Heart left ventricle (tissue), 16 donors: ENCODE measurements around the gene MYL11. TPM values are rescaled to one million over a fixed set of nuclear protein-coding genes. Genes with fewer than 3 reads are reported as not detected.

ENCODE experiments used
- ATAC-seq, 4 donors: fragments of 200-7000 bp; cut with Tn5 transposase; one replicate each; pipeline ENCODE4 v1.9.1; 2020 to 2022; ENCODE audit warnings: moderate library complexity in 4 of 4, mild to moderate bottlenecking in 3 of 4, moderate number of reproducible peaks in 1 of 4
- DNase-seq, 5 donors: peaks; one replicate each; pipeline ENCODE4 v3.0.0-alpha.2; 2020
- H3K27ac ChIP-seq, 12 donors: fragments of 200-600 bp; sonication (generic) in 4 of 12; one replicate each; pipeline versions ENCODE4 v1.5.0 to v1.8.0; 2016 to 2022; ENCODE audit warnings: mild to moderate bottlenecking in 2 of 12
- H3K27me3 ChIP-seq, 9 donors: fragments of 200-600 bp; sonication (generic) in 2 of 9; one replicate each; pipeline versions ENCODE4 v1.5.1 to v1.8.0; 2016 to 2022; ENCODE audit warnings: mild to moderate bottlenecking in 3 of 9
- H3K36me3 ChIP-seq, 9 donors: fragments of 200-600 bp; sonication (generic) in 2 of 9; one replicate each; pipeline versions ENCODE4 v1.5.0 to v1.8.0; 2018 to 2022; ENCODE audit warnings: mild to moderate bottlenecking in 2 of 9
- H3K4me1 ChIP-seq, 12 donors: fragments of 200-600 bp; sonication (generic) in 4 of 12; one replicate each; pipeline versions ENCODE4 v1.5.0 to v1.8.0; 2016 to 2022; ENCODE audit warnings: mild to moderate bottlenecking in 3 of 12
- H3K4me3 ChIP-seq, 12 donors: fragments of 200-600 bp; sonication (generic) in 4 of 12; one replicate each; pipeline versions ENCODE4 v1.5.0 to v1.8.0; 2017 to 2022; ENCODE audit warnings: mild to moderate bottlenecking in 9 of 12, moderate library complexity in 4 of 12
- H3K9me3 ChIP-seq, 12 donors: fragments of 200-600 bp; sonication (generic) in 4 of 12; one replicate each; pipeline versions ENCODE4 v1.5.0 to v1.8.0; 2016 to 2022; ENCODE audit warnings: mild to moderate bottlenecking in 1 of 12
- POLR2A ChIP-seq, 2 donors: fragments of 450-650 bp; IDR thresholded peaks; one replicate each; pipeline ENCODE4 v1.6.1; 2017; ENCODE audit warnings: antibody characterized with exemption in 2 of 2, mild to moderate bottlenecking in 2 of 2, moderate library complexity in 2 of 2
- WGBS, 4 donors: extraction: QIAGEN DNeasy Blood & Tissue Kit in 2 of 4; methylation state at CpG; one replicate each; pipeline versions ENCODE4 v1.1.5 to v1.1.7; 2013 to 2018; 5-methylcytosine and 5-hydroxymethylcytosine counted together
- intact Hi-C, 10 donors: fragments of 100-400 bp; cut with DNase I; formaldehyde crosslinking; loops; one replicate each; pipeline versions ENCODE4 v1.11.1 to v1.14.2; 2022
- polyA plus RNA-seq, 2 donors: library from polyadenylated mRNA; stranded (reverse); fragments of 200-250 nt; gene quantifications; one replicate each; pipeline ENCODE4 v1.2.3, GENCODE V29; 2013
- total RNA-seq, 9 donors: library from RNA; depleted of rRNA in 2 of 9; stranded (reverse); fragments of >200 nt in 2 of 9; fragmentation: NEBNext Ultra II Directional in 3 of 9; extraction: Animal tissue kit (Norgen Biotek cat#: 25700) in 3 of 9; gene quantifications; one replicate each; pipeline versions ENCODE4 v1.1.0 to v1.2.4, GENCODE V29; 2016 to 2023
- TF ChIP-seq, protein P1 (sequence below), 12 donors: fragments of 200-600 bp; sonication (generic) in 4 of 12; IDR thresholded peaks; one replicate each; pipeline versions ENCODE4 v1.5.0 to v1.8.0; 2018 to 2022; ENCODE audit warnings: antibody characterized with exemption in 12 of 12, mild to moderate bottlenecking in 5 of 12
- donor health status: ischemic (EF 13 %, LVEDD 7.1; RV severe dilation, severe dysfunction).
- donor health status: healthy with polysubstance abuse.
- donor health status: DM: no; HTN: yes; CAD: no.
- donor health status: DM: no; HTN: no; CAD: no.
- donor health status: ischemic (EF 25% LVEDD 6.9; RV normal size, moderate dysfunction).
- donor health status: ischemic (EF 25% LVEDD 5.7; RV mildly dilated, moderate dysfunction).
- donor health status: healthy.
- donor health status: DM: yes; HTN: yes; CAD: no.
- donor health status: ischemic (EF 35%, LVEDD 5.7; RV mildly dilated, moderate dysfunction).
- donor health status: nonischemic (EF 11% LVEDD 7.7; RV severe dilation, severe dysfunction).
- donor health status: DM: yes; HTN: yes; CAD: no.
- donor health status: PGD.
- donor health status: ischemic (EF 29% LVEDD 5.4; RV normal size, mild dysfunction).
- donor health status: nonischemic (EF 23%, LVEDD 6.1; RV moderate dilation, normal function).

Gene MYL11
- total and polyA plus RNA-seq, 11 donors, result not detected

DNA sequence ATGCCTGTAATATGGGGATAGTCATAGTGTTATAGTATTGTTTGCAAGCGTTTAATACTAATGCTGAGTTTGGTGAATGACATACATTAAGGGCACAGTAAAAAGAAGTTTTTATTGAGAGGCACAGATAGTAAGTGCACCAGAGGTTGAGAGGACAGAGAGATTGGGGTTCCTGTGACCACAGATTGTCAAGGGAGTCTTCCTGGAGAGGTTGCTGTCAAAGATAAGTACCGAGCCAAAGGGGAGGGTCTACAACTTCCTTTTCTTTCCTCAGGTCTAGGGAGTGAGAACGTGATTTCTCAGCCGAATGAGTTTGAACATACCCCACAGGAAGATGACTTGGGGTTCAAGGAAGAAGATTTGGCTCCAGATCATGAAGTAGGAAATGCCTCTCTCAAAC, 22.5 kb downstream of the MYL11 start:
- H3K4me1 ChIP-seq, result peaks cover 5 to 45% (median 22%) of the 10 kb centered on the region in 12 donors
- H3K27me3 ChIP-seq, result no peaks in the 10 kb centered on the region
- no peak for ATAC-seq
- TF ChIP-seq POLR2A (IDR thresholded peaks at IDR 0.05), result no peak
- TF ChIP-seq, protein P1, sequence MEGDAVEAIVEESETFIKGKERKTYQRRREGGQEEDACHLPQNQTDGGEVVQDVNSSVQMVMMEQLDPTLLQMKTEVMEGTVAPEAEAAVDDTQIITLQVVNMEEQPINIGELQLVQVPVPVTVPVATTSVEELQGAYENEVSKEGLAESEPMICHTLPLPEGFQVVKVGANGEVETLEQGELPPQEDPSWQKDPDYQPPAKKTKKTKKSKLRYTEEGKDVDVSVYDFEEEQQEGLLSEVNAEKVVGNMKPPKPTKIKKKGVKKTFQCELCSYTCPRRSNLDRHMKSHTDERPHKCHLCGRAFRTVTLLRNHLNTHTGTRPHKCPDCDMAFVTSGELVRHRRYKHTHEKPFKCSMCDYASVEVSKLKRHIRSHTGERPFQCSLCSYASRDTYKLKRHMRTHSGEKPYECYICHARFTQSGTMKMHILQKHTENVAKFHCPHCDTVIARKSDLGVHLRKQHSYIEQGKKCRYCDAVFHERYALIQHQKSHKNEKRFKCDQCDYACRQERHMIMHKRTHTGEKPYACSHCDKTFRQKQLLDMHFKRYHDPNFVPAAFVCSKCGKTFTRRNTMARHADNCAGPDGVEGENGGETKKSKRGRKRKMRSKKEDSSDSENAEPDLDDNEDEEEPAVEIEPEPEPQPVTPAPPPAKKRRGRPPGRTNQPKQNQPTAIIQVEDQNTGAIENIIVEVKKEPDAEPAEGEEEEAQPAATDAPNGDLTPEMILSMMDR (IDR thresholded peaks at IDR 0.05), result no peak
- no peak for DNase-seq
- H3K27ac ChIP-seq, result no peak overlapping the region
- intact Hi-C loops, result loop anchor here in 1 of 10 donors (5.0 kb wide), 1 partner anchor 40 kb away; the partner anchor contains the start of gene CD2BP2
- peaks cover 0 to 19% (median 6%) of the 10 kb centered on the region in 9 donors for H3K36me3 ChIP-seq
- no peaks in the 10 kb centered on the region for H3K9me3 ChIP-seq
- no peak overlapping the region for H3K4me3 ChIP-seq
- 54 to 65% (median 60%) methylated on average over 4 of the region's 4 CpGs for WGBS, 4 donors

DNA sequence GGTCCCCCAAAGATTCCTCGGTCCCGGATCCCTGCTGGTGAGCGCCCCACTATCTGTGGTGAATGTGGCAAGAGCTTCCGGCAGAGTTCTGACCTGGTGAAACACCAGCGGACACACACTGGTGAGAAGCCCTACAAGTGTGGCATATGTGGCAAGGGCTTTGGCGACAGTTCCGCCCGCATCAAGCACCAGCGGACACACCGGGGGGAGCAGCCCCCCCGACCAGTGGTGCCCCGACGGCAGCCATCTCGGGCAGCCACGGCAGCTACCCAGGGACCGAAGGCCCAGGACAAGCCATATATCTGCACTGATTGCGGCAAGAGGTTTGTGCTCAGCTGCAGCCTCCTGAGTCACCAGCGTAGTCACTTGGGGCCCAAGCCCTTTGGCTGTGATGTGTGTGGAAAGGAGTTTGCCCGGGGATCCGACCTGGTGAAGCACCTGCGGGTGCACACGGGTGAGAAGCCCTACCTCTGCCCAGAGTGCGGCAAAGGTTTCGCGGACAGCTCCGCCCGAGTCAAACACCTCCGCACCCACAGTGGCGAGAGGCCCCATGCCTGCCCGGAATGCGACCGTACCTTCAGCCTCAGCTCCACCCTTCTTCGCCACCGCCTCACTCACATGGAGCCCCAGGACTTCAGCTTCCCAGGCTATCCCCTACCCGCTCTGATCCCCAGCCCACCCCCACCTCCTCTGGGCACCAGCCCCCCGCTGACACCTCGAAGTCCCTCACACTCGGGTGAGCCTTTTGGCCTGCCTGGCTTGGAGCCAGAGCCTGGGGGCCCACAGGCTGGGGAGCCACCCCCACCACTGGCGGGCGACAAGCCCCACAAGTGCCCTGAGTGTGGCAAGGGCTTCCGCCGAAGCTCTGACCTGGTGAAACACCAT, 23.4 kb downstream of the MYL11 start:
- TF ChIP-seq POLR2A (IDR thresholded peaks at IDR 0.05), result no peak
- TF ChIP-seq, protein P1 (IDR thresholded peaks at IDR 0.05), result no peak
- peak overlapping the region in 1 of 12 donors; percentile 92 for H3K27ac ChIP-seq
- peaks cover 0 to 19% (median 6%) of the 10 kb centered on the region in 9 donors for H3K36me3 ChIP-seq
- intact Hi-C loops, result loop anchor here in 1 of 10 donors (5.0 kb wide), 1 partner anchor 41 kb away; the partner anchor contains the start of gene CD2BP2
- WGBS, 4 donors, result 94 to 96% (median 94%) methylated on average over 31 to 42 of the region's 42 CpGs
- peaks cover 5 to 45% (median 22%) of the 10 kb centered on the region in 12 donors for H3K4me1 ChIP-seq
- DNase-seq (no peak), ATAC-seq (no peak)
- no peak overlapping the region for H3K4me3 ChIP-seq
- no peaks in the 10 kb centered on the region for H3K9me3 ChIP-seq
- no peaks in the 10 kb centered on the region for H3K27me3 ChIP-seq

DNA sequence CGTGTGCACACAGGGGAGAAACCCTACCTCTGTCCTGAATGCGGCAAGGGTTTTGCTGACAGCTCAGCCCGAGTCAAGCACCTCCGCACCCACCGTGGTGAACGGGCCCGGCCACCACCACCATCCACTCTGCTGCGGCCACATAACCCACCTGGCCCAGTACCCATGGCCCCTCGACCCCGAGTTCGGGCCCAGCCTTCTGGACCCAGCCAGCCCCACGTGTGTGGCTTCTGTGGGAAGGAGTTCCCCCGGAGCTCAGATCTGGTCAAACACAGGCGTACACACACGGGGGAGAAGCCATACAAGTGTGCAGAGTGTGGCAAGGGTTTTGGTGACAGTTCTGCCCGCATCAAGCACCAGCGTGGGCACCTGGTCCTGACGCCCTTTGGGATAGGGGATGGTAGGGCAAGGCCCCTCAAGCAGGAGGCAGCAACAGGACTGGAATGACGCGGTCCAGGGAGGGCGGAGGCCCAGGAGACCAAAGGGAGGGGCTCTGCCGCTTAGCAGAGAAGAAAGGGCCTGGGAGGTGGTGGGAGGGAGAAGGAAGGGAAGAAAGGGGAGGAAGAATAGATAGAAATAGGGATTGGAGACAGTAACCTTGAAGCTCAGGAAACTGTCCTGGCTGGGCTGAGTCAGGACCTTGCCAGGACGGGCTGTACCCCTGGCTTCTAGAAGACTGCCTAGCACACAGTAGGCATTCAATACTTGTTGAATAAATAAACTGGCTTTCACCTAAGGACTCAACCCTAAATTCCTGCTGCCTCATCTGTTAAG, 24.2 kb downstream of the MYL11 start:
- DNase-seq (no peak), ATAC-seq (no peak)
- Histone ChIP-seq H3K9me3 (no peaks in the 10 kb centered on the region), H3K27me3 (no peaks in the 10 kb centered on the region), H3K4me1 (peaks cover 5 to 44% (median 22%) of the 10 kb centered on the region in 12 donors), H3K27ac (peak overlapping the region in 4 of 12 donors; percentile 86 to 93 (median 90)), H3K4me3 (no peak overlapping the region), H3K36me3 (peaks cover 0 to 19% (median 6%) of the 10 kb centered on the region in 9 donors)
- 77 to 86% (median 84%) methylated on average over 10 to 23 of the region's 23 CpGs for WGBS, 4 donors
- TF ChIP-seq POLR2A (IDR thresholded peaks at IDR 0.05), result no peak
- TF ChIP-seq, protein P1 (IDR thresholded peaks at IDR 0.05), result no peak
- intact Hi-C loops, result loop anchor here in 1 of 10 donors (5.0 kb wide), 1 partner anchor 42 kb away; the partner anchor contains the start of gene CD2BP2
